SJCRH30 (cell line): ENCODE results near the gene TAAR5. TPM values are rescaled to one million over a fixed set of nuclear protein-coding genes. Genes with fewer than 3 reads are reported as not detected.

Experiments
- DNase-seq, 2 experiments: peaks; one replicate each; pipeline ENCODE4 v3.0.0-alpha.2; 2015 to 2020
- H3K27ac ChIP-seq: fragments of 250-450 bp; sonication (Bioruptor Pico); 2 replicates; pipeline ENCODE4 v1.5.1; 2020; ENCODE audit warnings: mild to moderate bottlenecking, moderate library complexity
- H3K27me3 ChIP-seq: fragments of 250-450 bp; sonication (Bioruptor Pico); 2 replicates; pipeline ENCODE4 v1.5.1; 2020; ENCODE audit warnings: mild to moderate bottlenecking, moderate library complexity
- H3K36me3 ChIP-seq: fragments of 250-450 bp; sonication (Bioruptor Pico); 2 replicates; pipeline ENCODE4 v1.5.1; 2020; ENCODE audit warnings: mild to moderate bottlenecking, moderate library complexity
- H3K4me1 ChIP-seq: fragments of 250-450 bp; sonication (Bioruptor Pico); 2 replicates; pipeline ENCODE4 v1.5.1; 2020; ENCODE audit warnings: mild to moderate bottlenecking, moderate library complexity
- H3K4me3 ChIP-seq: fragments of 250-450 bp; sonication (Bioruptor Pico); 2 replicates; pipeline ENCODE4 v1.5.1; 2020; ENCODE audit warnings: mild to moderate bottlenecking, moderate library complexity
- H3K9me3 ChIP-seq: fragments of 250-450 bp; sonication (Bioruptor Pico); replicated peaks from 2 replicates; pipeline ENCODE4 v1.5.1; 2020; ENCODE audit warnings: mild to moderate bottlenecking, moderate library complexity
- total RNA-seq: library from RNA; depleted of rRNA; stranded (reverse); fragments of >200 nt; shearing (Covaris generic); gene quantifications from 2 replicates; pipeline ENCODE4 v1.2.3, GENCODE V29; 2014; rRNA removed

The TAAR5 gene
- total RNA-seq, 1 experiment from 2014 or later = not detected

DNA sequence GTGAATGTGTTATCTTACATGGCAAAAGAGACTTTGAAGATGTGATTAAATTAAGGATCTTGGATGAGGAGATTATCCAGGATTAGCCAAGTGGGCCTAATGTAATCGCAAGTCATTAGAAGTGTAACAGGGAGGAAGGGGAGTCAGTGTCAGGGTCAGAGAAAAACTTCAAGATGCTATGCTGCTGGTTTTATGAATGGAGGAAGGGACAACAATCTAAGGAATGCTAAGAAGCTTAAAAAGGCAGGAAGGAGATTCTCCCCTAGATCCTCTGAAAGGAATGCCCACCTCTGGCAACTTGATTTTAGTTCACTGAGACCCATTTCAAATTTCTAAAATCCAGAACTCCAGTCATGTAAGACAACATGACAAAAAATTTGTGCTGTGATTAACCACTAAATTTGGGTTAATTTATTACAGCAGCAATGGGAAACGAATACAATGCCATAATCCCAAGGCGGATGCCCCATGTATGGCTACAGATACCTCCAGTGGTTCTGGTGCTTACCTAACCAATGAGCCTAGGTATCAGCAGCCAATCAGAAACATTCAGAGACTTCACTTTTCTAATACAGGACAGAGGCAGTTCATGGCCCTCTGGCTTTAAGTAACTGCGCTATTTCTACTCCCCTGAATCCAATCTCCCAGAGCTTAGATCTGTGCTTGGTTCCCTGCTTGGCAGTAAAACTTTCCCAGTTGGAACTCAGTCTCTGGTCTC is 40.6 kb downstream of the TAAR5 start:
- Histone ChIP-seq H3K27ac (no peak overlapping the region), H3K4me1 (no peaks in the 10 kb centered on the region), H3K9me3 (no peaks in the 10 kb centered on the region), H3K36me3 (no peaks in the 10 kb centered on the region), H3K4me3 (no peak overlapping the region), H3K27me3 (no peaks in the 10 kb centered on the region)
- no peak for DNase-seq

DNA sequence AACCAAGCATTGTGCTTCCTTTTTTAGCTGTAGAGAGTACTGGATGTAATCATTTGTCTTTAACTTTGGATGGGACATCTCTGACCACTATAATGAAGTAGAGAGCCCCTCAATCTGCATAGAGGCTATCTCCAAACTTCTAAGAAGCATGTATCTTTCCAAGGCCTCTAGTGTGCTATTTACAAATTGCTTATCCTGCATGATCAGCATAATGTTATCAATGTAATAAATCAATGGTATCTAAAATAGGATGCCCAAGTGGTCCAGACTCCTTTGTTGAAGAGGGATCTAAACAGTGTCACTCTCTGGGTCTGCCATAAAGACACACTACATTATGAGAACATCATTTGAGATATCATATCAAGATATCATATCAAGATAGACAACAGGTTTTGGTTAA is 44.7 kb downstream of the TAAR5 start:
- Histone ChIP-seq H3K27ac (no peak overlapping the region), H3K4me3 (no peak overlapping the region), H3K4me1 (no peaks in the 10 kb centered on the region), H3K9me3 (no peaks in the 10 kb centered on the region), H3K27me3 (no peaks in the 10 kb centered on the region; the same call in 1 of the 2 replicates), H3K36me3 (no peaks in the 10 kb centered on the region)
- no peak for DNase-seq

Other genes with a start within 250 kb of the TAAR5 start
- gene MOXD1, start 188.3 kb downstream of the TAAR5 start, total RNA-seq = 0.86 and 1.5 TPM in 2 replicates
- 17.3 and 18.6 TPM in 2 replicates for gene STX7, start 76.6 kb downstream of the TAAR5 start, total RNA-seq
- not detected in 2 replicates for gene TAAR9, start 51.5 kb downstream of the TAAR5 start, total RNA-seq
- gene TAAR8, start 37.1 kb downstream of the TAAR5 start, total RNA-seq = not detected in 2 replicates
- gene TAAR6, start 19.4 kb downstream of the TAAR5 start, total RNA-seq = not detected in 2 replicates
- gene TAAR2, start 34.5 kb upstream of the TAAR5 start, total RNA-seq = not detected in 2 replicates
- not detected in 2 replicates for gene TAAR1, start 69.4 kb upstream of the TAAR5 start, total RNA-seq
- 0.10 TPM in 1 of 2 replicates, not detected in the other for gene VNN1, start 124.3 kb upstream of the TAAR5 start, total RNA-seq
- 0.30 and 0.36 TPM in 2 replicates for gene VNN2, start 168.2 kb upstream of the TAAR5 start, total RNA-seq
- 12.9 and 15.2 TPM in 2 replicates for gene SLC18B1, start 208.9 kb upstream of the TAAR5 start, total RNA-seq
- 2,257 and 2,274 TPM in 2 replicates for gene RPS12, start 224.8 kb upstream of the TAAR5 start, total RNA-seq